ENCODE results near the gene GRAPL. TPM values are rescaled to one million over a fixed set of nuclear protein-coding genes. Genes with fewer than 3 reads are reported as not detected.
"Not testable (repeated sequence)": the region's sequence is repeated elsewhere in the genome, so short reads cannot be mapped to it uniquely, and the experiment has no call there.

The GRAPL gene
- total RNA-seq, 2 experiments from 2014 or later, result 3.1 to 3.5 TPM

GRCh38 chr17:19129500-19129899 lies 2.1 kb downstream of the GRAPL start:
- not testable (repeated sequence) for H3K4me3 Mint-ChIP-seq, H3K27ac Mint-ChIP-seq, H3K36me3 Mint-ChIP-seq, DNase-seq, H3K27me3 Mint-ChIP-seq, H3K4me1 Mint-ChIP-seq, H3K9me3 Mint-ChIP-seq

DNA sequence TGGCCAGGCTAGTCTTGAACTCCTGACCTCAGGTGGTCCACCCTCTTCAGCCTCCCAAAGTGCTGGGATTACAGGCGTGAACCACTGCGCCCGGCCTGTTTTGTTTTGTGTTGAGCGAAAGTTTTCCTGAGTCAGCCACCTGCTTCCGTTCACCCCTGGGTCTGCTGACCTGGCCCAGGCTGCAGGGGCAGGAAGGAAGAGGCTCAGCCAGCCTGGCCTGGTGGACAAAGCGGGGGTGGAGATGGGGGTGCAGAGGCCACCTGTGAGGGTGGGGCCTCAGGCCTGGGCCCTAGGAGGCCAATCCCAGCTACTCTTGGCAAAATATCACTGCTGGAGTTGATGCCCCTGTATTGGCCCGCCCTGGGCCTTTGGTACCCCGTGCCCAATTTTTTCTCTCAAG lies 3.7 kb downstream of the GRAPL start:
- H3K4me1 Mint-ChIP-seq, H3K4me3 Mint-ChIP-seq, DNase-seq, H3K9me3 Mint-ChIP-seq, H3K27me3 Mint-ChIP-seq, H3K36me3 Mint-ChIP-seq, H3K27ac Mint-ChIP-seq: not testable (repeated sequence)

DNA sequence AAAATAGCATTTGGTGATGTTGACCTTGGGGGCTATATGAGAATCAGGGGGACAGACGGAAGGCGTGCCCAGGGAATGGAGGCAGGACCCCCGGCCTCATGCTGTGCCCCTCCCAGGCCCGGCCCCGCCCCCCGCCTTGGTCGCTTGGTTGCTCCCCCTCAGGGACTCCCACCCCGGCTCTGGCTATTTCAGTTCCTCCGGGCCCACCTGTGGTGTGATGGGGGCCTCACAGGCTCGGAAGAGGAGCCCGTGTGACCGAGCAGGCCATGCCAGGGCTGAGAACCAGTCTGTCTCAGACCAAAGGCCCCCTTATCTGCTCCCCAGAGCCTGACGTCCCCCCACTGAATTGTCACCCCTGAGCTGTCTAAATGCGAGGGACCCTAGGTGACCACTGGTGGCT lies 4.4 kb downstream of the GRAPL start:
- not testable (repeated sequence) for H3K9me3 Mint-ChIP-seq, DNase-seq, H3K36me3 Mint-ChIP-seq, H3K4me1 Mint-ChIP-seq, H3K4me3 Mint-ChIP-seq, H3K27me3 Mint-ChIP-seq, H3K27ac Mint-ChIP-seq

- not testable (repeated sequence) for H3K4me1 Mint-ChIP-seq, H3K9me3 Mint-ChIP-seq, DNase-seq, H3K36me3 Mint-ChIP-seq, H3K27ac Mint-ChIP-seq, H3K4me3 Mint-ChIP-seq, H3K27me3 Mint-ChIP-seq
Observed at GRCh38 chr17:19133793-19134192, 6.4 kb downstream of the GRAPL start.

GRCh38 chr17:19135391-19135790 lies 8.0 kb downstream of the GRAPL start:
- not testable (repeated sequence) for DNase-seq, H3K9me3 Mint-ChIP-seq, H3K4me1 Mint-ChIP-seq

GRCh38 chr17:19136138-19136537 lies 8.7 kb downstream of the GRAPL start:
- not testable (repeated sequence) for H3K9me3 Mint-ChIP-seq, H3K27ac Mint-ChIP-seq, H3K4me1 Mint-ChIP-seq, H3K36me3 Mint-ChIP-seq, DNase-seq, H3K4me3 Mint-ChIP-seq, H3K27me3 Mint-ChIP-seq

More at GRCh38 chr17:19135391-19135790, 8.0 kb downstream of the GRAPL start:
- not testable (repeated sequence) for H3K27me3 Mint-ChIP-seq, H3K36me3 Mint-ChIP-seq, H3K4me3 Mint-ChIP-seq, H3K27ac Mint-ChIP-seq

GRCh38 chr17:19136605-19137004 lies 9.2 kb downstream of the GRAPL start:
- not testable (repeated sequence) for H3K4me1 Mint-ChIP-seq, H3K4me3 Mint-ChIP-seq, H3K36me3 Mint-ChIP-seq, H3K9me3 Mint-ChIP-seq, H3K27me3 Mint-ChIP-seq, H3K27ac Mint-ChIP-seq, DNase-seq

DNA sequence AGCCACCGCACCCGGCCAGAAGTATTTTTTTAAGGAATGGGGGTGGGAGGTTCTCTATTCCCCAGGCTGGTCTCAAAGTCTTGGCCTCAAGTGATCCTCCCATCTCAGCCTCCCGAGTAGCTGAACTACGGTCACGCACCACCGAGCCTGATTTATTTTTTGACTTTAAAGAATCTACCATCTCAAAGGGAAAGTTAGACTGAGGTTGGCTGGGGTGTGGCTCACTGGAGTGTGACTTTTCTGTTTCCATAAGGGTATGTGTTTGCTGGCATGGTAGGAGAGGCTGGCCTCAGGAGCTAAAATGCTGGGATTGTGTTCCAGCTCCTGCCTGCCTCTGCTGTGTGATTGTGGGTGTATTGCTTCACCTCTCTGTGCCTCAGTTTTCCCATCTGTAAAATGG lies 10.6 kb downstream of the GRAPL start:
- DNase-seq, H3K27me3 Mint-ChIP-seq, H3K9me3 Mint-ChIP-seq, H3K4me3 Mint-ChIP-seq, H3K4me1 Mint-ChIP-seq, H3K27ac Mint-ChIP-seq, H3K36me3 Mint-ChIP-seq: not testable (repeated sequence)

- not testable (repeated sequence) for H3K27me3 Mint-ChIP-seq, H3K4me1 Mint-ChIP-seq, H3K4me3 Mint-ChIP-seq, H3K27ac Mint-ChIP-seq, H3K9me3 Mint-ChIP-seq, H3K36me3 Mint-ChIP-seq, DNase-seq
Observed at GRCh38 chr17:19141366-19142155, 14.2 kb downstream of the GRAPL start.

- H3K4me1 Mint-ChIP-seq, H3K36me3 Mint-ChIP-seq, H3K27me3 Mint-ChIP-seq, H3K27ac Mint-ChIP-seq, H3K9me3 Mint-ChIP-seq, H3K4me3 Mint-ChIP-seq: not testable (repeated sequence)
- peak; percentile 20 for DNase-seq
Observed at GRCh38 chr17:19142419-19142818, 15.0 kb downstream of the GRAPL start.

GRCh38 chr17:19143097-19143777 lies 15.8 kb downstream of the GRAPL start:
- not testable (repeated sequence) for H3K27me3 Mint-ChIP-seq, H3K4me1 Mint-ChIP-seq, DNase-seq, H3K9me3 Mint-ChIP-seq, H3K4me3 Mint-ChIP-seq, H3K36me3 Mint-ChIP-seq, H3K27ac Mint-ChIP-seq

DNA sequence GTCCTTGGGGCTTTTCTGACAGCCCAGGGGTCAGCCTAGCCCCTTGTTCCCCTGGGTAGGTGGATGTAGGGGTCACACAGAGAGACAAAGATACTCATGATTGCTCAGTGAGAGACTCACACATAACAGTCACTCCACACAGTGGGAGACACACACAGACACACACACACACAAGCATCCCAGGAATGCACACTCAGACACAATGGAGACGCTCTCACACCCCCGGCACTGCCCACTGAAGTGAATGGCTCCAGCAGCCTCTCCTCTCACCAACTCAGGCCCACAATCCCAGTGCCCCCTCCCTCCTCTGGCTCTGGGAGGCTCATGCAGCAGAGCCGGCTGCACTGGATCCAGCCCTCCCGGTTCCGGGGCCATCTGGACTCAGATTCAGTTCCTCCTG lies 17.0 kb downstream of the GRAPL start:
- H3K4me3 Mint-ChIP-seq, H3K4me1 Mint-ChIP-seq, H3K9me3 Mint-ChIP-seq, H3K36me3 Mint-ChIP-seq, H3K27me3 Mint-ChIP-seq, H3K27ac Mint-ChIP-seq, DNase-seq: not testable (repeated sequence)

GRCh38 chr17:19145471-19145870 lies 18.1 kb downstream of the GRAPL start:
- not testable (repeated sequence) for H3K4me1 Mint-ChIP-seq

GRCh38 chr17:19150678-19151615 lies 23.6 kb downstream of the GRAPL start:
- H3K9me3 Mint-ChIP-seq, H3K36me3 Mint-ChIP-seq, DNase-seq, H3K4me3 Mint-ChIP-seq, H3K27ac Mint-ChIP-seq, H3K4me1 Mint-ChIP-seq, H3K27me3 Mint-ChIP-seq: not testable (repeated sequence)

More at GRCh38 chr17:19145471-19145870, 18.1 kb downstream of the GRAPL start:
- DNase-seq, H3K27me3 Mint-ChIP-seq, H3K4me3 Mint-ChIP-seq, H3K9me3 Mint-ChIP-seq, H3K36me3 Mint-ChIP-seq, H3K27ac Mint-ChIP-seq: not testable (repeated sequence)

DNA sequence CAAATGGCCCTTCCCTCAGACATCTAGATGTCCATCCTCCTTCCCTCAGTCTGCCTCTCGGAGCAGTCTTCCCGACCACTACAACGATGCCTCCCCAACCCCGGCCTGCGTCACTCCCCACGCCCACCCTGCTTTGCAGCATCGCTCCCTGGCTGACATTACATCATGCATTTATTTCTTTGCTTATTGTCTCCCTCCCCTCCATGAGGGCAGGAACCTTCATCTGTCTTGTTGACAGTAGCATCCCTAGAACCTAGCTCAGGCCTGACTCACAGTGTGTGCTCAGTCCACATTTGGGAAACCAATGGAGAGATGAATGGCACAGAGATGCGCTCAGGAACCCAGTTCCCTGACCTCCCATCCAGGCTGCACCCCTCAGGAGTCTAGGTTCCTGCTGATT lies 30.2 kb downstream of the GRAPL start:
- not testable (repeated sequence) for H3K9me3 Mint-ChIP-seq, DNase-seq, H3K4me3 Mint-ChIP-seq, H3K36me3 Mint-ChIP-seq, H3K27me3 Mint-ChIP-seq, H3K4me1 Mint-ChIP-seq, H3K27ac Mint-ChIP-seq

Data from activated naive CD8-positive, alpha-beta T cell treated with anti-CD3 and anti-CD28 coated beads for 36 hours (primary cell).